ENCODE measurements around the gene GASK1A.

Gene GASK1A

DNA sequence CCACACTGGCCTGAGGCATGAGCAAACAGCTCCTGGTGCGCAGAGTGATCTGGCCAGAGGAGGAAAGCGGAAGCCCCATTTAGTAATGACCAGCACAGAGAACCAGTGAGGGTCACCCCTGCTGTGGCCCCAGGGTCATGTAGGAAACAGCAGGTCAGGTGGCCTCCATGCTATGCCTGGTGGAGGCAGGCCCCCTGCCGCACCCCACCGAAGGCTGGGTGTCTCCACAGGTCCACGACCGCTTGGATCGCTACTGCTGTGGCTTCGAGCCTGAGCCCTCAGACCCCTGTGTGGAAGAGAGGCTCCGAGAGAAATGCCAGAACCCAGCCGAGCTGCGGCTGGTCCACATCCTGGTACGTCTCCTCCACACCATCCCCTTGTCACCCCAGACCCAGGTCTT is 74.2 kb downstream of the GASK1A start:
- no peak for ATAC-seq
- TF ChIP-seq ARNTL (CRISPR knock-in tag; IDR thresholded peaks at IDR 0.05; ENCODE audit: borderline replicate concordance, low read depth) (no peak), ZNF8 (CRISPR knock-in tag; IDR thresholded peaks at IDR 0.05) (no peak)

DNA sequence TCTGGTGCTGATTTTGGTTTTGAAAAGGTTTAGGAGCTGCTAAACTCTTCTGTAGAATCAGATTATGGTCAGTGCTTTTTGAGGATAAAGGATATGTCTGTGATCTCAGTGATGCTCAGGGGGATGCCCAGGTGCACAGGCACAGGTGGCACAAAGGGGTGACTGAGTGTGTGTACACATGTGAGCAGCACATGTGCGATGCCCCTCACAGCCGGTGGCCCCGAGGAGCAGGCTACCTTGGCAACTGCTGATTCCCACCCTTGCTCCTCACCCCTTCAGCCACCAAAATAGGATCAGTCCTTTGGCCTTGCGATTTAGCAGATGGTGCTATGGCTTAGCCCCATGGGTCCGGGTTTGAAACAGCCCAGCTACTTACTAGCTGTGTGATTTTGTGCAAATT is 75.6 kb downstream of the GASK1A start:
- ATAC-seq: no peak
- TF ChIP-seq, protein P1, sequence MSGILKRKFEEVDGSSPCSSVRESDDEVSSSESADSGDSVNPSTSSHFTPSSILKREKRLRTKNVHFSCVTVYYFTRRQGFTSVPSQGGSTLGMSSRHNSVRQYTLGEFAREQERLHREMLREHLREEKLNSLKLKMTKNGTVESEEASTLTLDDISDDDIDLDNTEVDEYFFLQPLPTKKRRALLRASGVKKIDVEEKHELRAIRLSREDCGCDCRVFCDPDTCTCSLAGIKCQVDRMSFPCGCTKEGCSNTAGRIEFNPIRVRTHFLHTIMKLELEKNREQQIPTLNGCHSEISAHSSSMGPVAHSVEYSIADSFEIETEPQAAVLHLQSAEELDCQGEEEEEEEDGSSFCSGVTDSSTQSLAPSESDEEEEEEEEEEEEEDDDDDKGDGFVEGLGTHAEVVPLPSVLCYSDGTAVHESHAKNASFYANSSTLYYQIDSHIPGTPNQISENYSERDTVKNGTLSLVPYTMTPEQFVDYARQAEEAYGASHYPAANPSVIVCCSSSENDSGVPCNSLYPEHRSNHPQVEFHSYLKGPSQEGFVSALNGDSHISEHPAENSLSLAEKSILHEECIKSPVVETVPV (CRISPR knock-in tag; IDR thresholded peaks at IDR 0.05): no peak
- TF ChIP-seq TCF4 (CRISPR knock-in tag; IDR thresholded peaks at IDR 0.05; ENCODE audit: borderline replicate concordance) (no peak), ISL1 (CRISPR knock-in tag; IDR thresholded peaks at IDR 0.05) (no peak), ZFP30 (CRISPR knock-in tag; IDR thresholded peaks at IDR 0.05) (no peak), CSDC2 (CRISPR knock-in tag; IDR thresholded peaks at IDR 0.05) (no peak), RARB (CRISPR knock-in tag; IDR thresholded peaks at IDR 0.05) (no peak), ZFP3 (CRISPR knock-in tag; IDR thresholded peaks at IDR 0.05) (no peak), OSR1 (CRISPR knock-in tag; IDR thresholded peaks at IDR 0.05) (no peak), ZC3H10 (CRISPR knock-in tag; IDR thresholded peaks at IDR 0.05) (no peak), TOX (CRISPR knock-in tag; IDR thresholded peaks at IDR 0.05; ENCODE audit: borderline replicate concordance) (no peak), ZNF70 (CRISPR knock-in tag; IDR thresholded peaks at IDR 0.05) (no peak), ESRRG (CRISPR knock-in tag; IDR thresholded peaks at IDR 0.05) (no peak), ZNF565 (CRISPR knock-in tag; conservative IDR thresholded peaks at IDR 0.05; ENCODE audit: low read depth) (no peak)
- TF ChIP-seq, protein P2, sequence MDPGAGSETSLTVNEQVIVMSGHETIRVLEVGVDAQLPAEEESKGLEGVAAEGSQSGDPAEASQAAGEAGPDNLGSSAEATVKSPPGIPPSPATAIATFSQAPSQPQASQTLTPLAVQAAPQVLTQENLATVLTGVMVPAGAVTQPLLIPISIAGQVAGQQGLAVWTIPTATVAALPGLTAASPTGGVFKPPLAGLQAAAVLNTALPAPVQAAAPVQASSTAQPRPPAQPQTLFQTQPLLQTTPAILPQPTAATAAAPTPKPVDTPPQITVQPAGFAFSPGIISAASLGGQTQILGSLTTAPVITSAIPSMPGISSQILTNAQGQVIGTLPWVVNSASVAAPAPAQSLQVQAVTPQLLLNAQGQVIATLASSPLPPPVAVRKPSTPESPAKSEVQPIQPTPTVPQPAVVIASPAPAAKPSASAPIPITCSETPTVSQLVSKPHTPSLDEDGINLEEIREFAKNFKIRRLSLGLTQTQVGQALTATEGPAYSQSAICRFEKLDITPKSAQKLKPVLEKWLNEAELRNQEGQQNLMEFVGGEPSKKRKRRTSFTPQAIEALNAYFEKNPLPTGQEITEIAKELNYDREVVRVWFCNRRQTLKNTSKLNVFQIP (CRISPR knock-in tag; IDR thresholded peaks at IDR 0.05; ENCODE audit: borderline replicate concordance, low read depth): no peak
- TF ChIP-seq, protein P3, sequence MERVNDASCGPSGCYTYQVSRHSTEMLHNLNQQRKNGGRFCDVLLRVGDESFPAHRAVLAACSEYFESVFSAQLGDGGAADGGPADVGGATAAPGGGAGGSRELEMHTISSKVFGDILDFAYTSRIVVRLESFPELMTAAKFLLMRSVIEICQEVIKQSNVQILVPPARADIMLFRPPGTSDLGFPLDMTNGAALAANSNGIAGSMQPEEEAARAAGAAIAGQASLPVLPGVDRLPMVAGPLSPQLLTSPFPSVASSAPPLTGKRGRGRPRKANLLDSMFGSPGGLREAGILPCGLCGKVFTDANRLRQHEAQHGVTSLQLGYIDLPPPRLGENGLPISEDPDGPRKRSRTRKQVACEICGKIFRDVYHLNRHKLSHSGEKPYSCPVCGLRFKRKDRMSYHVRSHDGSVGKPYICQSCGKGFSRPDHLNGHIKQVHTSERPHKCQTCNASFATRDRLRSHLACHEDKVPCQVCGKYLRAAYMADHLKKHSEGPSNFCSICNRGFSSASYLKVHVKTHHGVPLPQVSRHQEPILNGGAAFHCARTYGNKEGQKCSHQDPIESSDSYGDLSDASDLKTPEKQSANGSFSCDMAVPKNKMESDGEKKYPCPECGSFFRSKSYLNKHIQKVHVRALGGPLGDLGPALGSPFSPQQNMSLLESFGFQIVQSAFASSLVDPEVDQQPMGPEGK (CRISPR knock-in tag; IDR thresholded peaks at IDR 0.05; ENCODE audit: borderline replicate concordance): no peak
- TF ChIP-seq, protein P4, sequence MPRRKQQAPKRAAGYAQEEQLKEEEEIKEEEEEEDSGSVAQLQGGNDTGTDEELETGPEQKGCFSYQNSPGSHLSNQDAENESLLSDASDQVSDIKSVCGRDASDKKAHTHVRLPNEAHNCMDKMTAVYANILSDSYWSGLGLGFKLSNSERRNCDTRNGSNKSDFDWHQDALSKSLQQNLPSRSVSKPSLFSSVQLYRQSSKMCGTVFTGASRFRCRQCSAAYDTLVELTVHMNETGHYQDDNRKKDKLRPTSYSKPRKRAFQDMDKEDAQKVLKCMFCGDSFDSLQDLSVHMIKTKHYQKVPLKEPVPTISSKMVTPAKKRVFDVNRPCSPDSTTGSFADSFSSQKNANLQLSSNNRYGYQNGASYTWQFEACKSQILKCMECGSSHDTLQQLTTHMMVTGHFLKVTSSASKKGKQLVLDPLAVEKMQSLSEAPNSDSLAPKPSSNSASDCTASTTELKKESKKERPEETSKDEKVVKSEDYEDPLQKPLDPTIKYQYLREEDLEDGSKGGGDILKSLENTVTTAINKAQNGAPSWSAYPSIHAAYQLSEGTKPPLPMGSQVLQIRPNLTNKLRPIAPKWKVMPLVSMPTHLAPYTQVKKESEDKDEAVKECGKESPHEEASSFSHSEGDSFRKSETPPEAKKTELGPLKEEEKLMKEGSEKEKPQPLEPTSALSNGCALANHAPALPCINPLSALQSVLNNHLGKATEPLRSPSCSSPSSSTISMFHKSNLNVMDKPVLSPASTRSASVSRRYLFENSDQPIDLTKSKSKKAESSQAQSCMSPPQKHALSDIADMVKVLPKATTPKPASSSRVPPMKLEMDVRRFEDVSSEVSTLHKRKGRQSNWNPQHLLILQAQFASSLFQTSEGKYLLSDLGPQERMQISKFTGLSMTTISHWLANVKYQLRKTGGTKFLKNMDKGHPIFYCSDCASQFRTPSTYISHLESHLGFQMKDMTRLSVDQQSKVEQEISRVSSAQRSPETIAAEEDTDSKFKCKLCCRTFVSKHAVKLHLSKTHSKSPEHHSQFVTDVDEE (CRISPR knock-in tag; IDR thresholded peaks at IDR 0.05): no peak
- TF ChIP-seq, protein P5, sequence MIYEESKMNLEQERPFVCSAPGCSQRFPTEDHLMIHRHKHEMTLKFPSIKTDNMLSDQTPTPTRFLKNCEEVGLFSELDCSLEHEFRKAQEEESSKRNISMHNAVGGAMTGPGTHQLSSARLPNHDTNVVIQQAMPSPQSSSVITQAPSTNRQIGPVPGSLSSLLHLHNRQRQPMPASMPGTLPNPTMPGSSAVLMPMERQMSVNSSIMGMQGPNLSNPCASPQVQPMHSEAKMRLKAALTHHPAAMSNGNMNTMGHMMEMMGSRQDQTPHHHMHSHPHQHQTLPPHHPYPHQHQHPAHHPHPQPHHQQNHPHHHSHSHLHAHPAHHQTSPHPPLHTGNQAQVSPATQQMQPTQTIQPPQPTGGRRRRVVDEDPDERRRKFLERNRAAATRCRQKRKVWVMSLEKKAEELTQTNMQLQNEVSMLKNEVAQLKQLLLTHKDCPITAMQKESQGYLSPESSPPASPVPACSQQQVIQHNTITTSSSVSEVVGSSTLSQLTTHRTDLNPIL (CRISPR knock-in tag; IDR thresholded peaks at IDR 0.05; ENCODE audit: low read depth): no peak

DNA sequence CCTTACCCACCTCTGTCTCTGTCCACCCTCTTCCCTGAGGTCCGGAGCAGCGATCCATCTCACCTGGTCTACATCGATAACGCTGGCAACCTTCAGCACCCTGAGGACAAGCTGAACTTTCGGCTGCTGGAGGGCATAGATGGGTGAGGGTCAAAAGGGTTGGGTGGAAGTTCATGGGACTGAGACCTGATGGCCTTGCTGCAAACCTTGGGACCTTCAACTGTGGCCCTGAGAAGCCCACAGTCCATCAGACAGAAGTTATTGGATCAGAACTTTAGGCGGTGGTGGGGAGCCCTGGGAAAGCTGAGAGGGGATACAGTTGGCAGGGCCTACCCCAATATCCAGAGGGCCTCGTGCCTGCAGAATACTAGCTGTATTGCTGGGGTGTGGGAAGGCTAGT is 76.3 kb downstream of the GASK1A start:
- ATAC-seq: no peak

More for the DNA sequence above, 76.3 kb downstream of the GASK1A start:
- no peak for TF ChIP-seq ZNF70 (CRISPR knock-in tag; IDR thresholded peaks at IDR 0.05)
- TF ChIP-seq, protein P4 (CRISPR knock-in tag; IDR thresholded peaks at IDR 0.05): no peak
- no peak for TF ChIP-seq TOX (CRISPR knock-in tag; IDR thresholded peaks at IDR 0.05; ENCODE audit: borderline replicate concordance)
- no peak for TF ChIP-seq CSDC2 (CRISPR knock-in tag; IDR thresholded peaks at IDR 0.05)
- TF ChIP-seq, protein P1 (CRISPR knock-in tag; IDR thresholded peaks at IDR 0.05): no peak
- TF ChIP-seq, protein P2 (CRISPR knock-in tag; IDR thresholded peaks at IDR 0.05; ENCODE audit: borderline replicate concordance, low read depth): no peak
- TF ChIP-seq, protein P3 (CRISPR knock-in tag; IDR thresholded peaks at IDR 0.05; ENCODE audit: borderline replicate concordance): no peak
- no peak for TF ChIP-seq RARB (CRISPR knock-in tag; IDR thresholded peaks at IDR 0.05)

Measured in SK-N-SH treated with all-trans-retinoic acid at 6 μM for 48 hours (cell line).